SH-SY5Y (cell line): Measurements from ENCODE around the gene LSAMP.

ENCODE experiments used
- GATA2 ChIP-seq: IDR thresholded peaks from 2 replicates; pipeline ENCODE4 v1.6.1; 2011; ENCODE audit warnings: mild to moderate bottlenecking, low read depth, low read length
- GATA3 ChIP-seq: IDR thresholded peaks from 2 replicates; pipeline ENCODE4 v1.6.1; 2011; ENCODE audit warnings: low read depth, mild to moderate bottlenecking, low read length, moderate library complexity

- no peak for TF ChIP-seq GATA3
- TF ChIP-seq GATA2 = no peak
Measured at GRCh38 chr3:115875460-115875859, 569.8 kb downstream of the LSAMP start.
